ENCODE data around the gene USP34. TPM values are rescaled to one million over a fixed set of nuclear protein-coding genes. Genes with fewer than 3 reads are reported as not detected.

The USP34 gene
- total RNA-seq, 1 experiment from 2014 or later, result 76.3 TPM

GRCh38 chr2:61326423-61326822 lies 144.5 kb downstream of the USP34 start:
- Histone ChIP-seq H3K4me2 (ENCODE audit: low read length) (no peak overlapping the region), H3K36me3 (ENCODE audit: control insufficient read depth in 1 of 2, insufficient read depth in 2 of 2, low read length in 2 of 2) (peaks cover 9 to 29% of the 10 kb centered on the region in 2 experiments), H2AFZ (ENCODE audit: low read depth, low read length, poor library complexity, severe bottlenecking) (no peak overlapping the region), H3K9me3 (ENCODE audit: control insufficient read depth in 1 of 2, insufficient read depth in 1 of 2, low read depth in 1 of 2, low read length in 2 of 2) (no peaks in the 10 kb centered on the region), H3K79me2 (ENCODE audit: insufficient read depth, low read length) (no peaks in the 10 kb centered on the region; the same call in 1 of the 2 replicates), H3K4me3 (replicated peaks in 1 of 2; ENCODE audit: low read depth in 1 of 2, low read length in 2 of 2) (no peak overlapping the region), H3K9ac (ENCODE audit: low read length) (no peak overlapping the region), H4K20me1 (ENCODE audit: insufficient read depth) (no peaks in the 10 kb centered on the region), H3K4me1 (ENCODE audit: control insufficient read depth in 1 of 2, insufficient read depth in 2 of 2, low read length in 2 of 2) (peaks cover 0 to 4% of the 10 kb centered on the region in 2 experiments; a peak in 1 of 4 replicates), H3K9me2 (ENCODE audit: insufficient read depth) (no peaks in the 10 kb centered on the region), H3K27ac (ENCODE audit: low read depth, low read length) (no peak overlapping the region), H3K27me3 (ENCODE audit: insufficient read depth, low read length) (no peaks in the 10 kb centered on the region)
- no peak for DNase-seq (ENCODE audit: low read depth, low spot score)
- ChIA-PET CTCF (no interaction called here), RAD21 (ENCODE audit: low non-redundant PET in 1 of 2, low total read pairs in 2 of 2, uncharacterized antibody in 2 of 2, unreplicated experiment in 2 of 2) (interaction anchor here in 1 of 2 experiments (0.7 kb wide), 1 partner anchor 332 kb away, joined by 3 read pairs; no protein-coding TSS in a partner anchor), POLR2A (interaction anchor here (1.6 kb wide), 1 partner anchor 11 kb away, joined by 4 read pairs; no protein-coding TSS in a partner anchor)
- BruUV-seq (replicated peaks), result no TSS peak
- ATAC-seq, result no peak
- intact Hi-C loops (cut with micrococcal nuclease), result no loop called here
- no peak for TF ChIP-seq EGR1 (IDR thresholded peaks at IDR 0.05; ENCODE audit: low read depth)
- no peak for TF ChIP-seq REST (IDR thresholded peaks at IDR 0.05; ENCODE audit: low read depth)

- Histone ChIP-seq H3K79me2 (ENCODE audit: insufficient read depth, low read length) (no peaks in the 10 kb centered on the region), H3K27ac (ENCODE audit: low read depth, low read length) (no peak overlapping the region), H3K9me2 (ENCODE audit: insufficient read depth) (no peaks in the 10 kb centered on the region), H3K9ac (ENCODE audit: low read length) (no peak overlapping the region), H3K9me3 (ENCODE audit: control insufficient read depth in 1 of 2, insufficient read depth in 1 of 2, low read depth in 1 of 2, low read length in 2 of 2) (no peaks in the 10 kb centered on the region), H4K20me1 (ENCODE audit: insufficient read depth) (no peaks in the 10 kb centered on the region), H3K4me1 (ENCODE audit: control insufficient read depth in 1 of 2, insufficient read depth in 2 of 2, low read length in 2 of 2) (no peaks in the 10 kb centered on the region), H3K27me3 (ENCODE audit: insufficient read depth, low read length) (no peaks in the 10 kb centered on the region), H2AFZ (ENCODE audit: low read depth, low read length, poor library complexity, severe bottlenecking) (no peak overlapping the region), H3K4me2 (ENCODE audit: low read length) (no peak overlapping the region), H3K4me3 (replicated peaks in 1 of 2; ENCODE audit: low read depth in 1 of 2, low read length in 2 of 2) (no peak overlapping the region), H3K36me3 (ENCODE audit: control insufficient read depth in 1 of 2, insufficient read depth in 2 of 2, low read length in 2 of 2) (peaks cover 5 to 10% of the 10 kb centered on the region in 2 experiments; a peak in 2 of 4 replicates)
- CTCF ChIA-PET, result no interaction called here
- intact Hi-C loops (cut with micrococcal nuclease), result no loop called here
- TF ChIP-seq YY1 (IDR thresholded peaks at IDR 0.05; ENCODE audit: extremely low read depth, insufficient replicate concordance, low read depth, low read length) (no peak), EZH2 (IDR thresholded peaks at IDR 0.05) (no peak), EZH2phosphoT487 (IDR thresholded peaks at IDR 0.05; ENCODE audit: borderline replicate concordance) (no peak), POLR2AphosphoS5 (IDR thresholded peaks at IDR 0.05; ENCODE audit: low read depth, low read length) (no peak), CTCF (IDR thresholded peaks at IDR 0.05 in 2 of 3, conservative IDR thresholded peaks at IDR 0.05 in 1 of 3; ENCODE audit: borderline replicate concordance in 1 of 3, insufficient read depth in 1 of 3, low read depth in 2 of 3, low read length in 2 of 3) (no peak), POLR2A (IDR thresholded peaks at IDR 0.05; ENCODE audit: borderline replicate concordance, extremely low read depth, insufficient read depth, insufficient read length) (no peak), CEBPB (IDR thresholded peaks at IDR 0.05; ENCODE audit: low read depth) (no peak), RAD21 (IDR thresholded peaks at IDR 0.05; ENCODE audit: low read depth) (no peak), EGR1 (IDR thresholded peaks at IDR 0.05; ENCODE audit: low read depth) (no peak), SIN3A (IDR thresholded peaks at IDR 0.05; ENCODE audit: low read depth) (no peak), CBX3 (IDR thresholded peaks at IDR 0.05; ENCODE audit: low read depth) (no peak), FOSL1 (IDR thresholded peaks at IDR 0.05; ENCODE audit: low read depth) (no peak)
- ATAC-seq (no peak), DNase-seq (ENCODE audit: low read depth, low spot score) (no peak)
- RAD21 ChIA-PET (ENCODE audit: low non-redundant PET in 1 of 2, low total read pairs in 2 of 2, uncharacterized antibody in 2 of 2, unreplicated experiment in 2 of 2), result no interaction called here
- BruUV-seq (replicated peaks), result no TSS peak
- POLR2A ChIA-PET, result no interaction called here
Measured at GRCh38 chr2:61320181-61320580, 150.7 kb downstream of the USP34 start.

Data from HCT116 (cell line).